Stimulated activated naive CD8-positive, alpha-beta T cell treated with anti-CD3 and anti-CD28 coated beads, Interleukin-15, amount 100 ng/mL, for 72 hours (primary cell): ENCODE results near the gene ALDOB.
"Not testable (repeated sequence)": the region's sequence is repeated elsewhere in the genome, so short reads cannot be mapped to it uniquely, and the experiment has no call there.

Experiments
- ATAC-seq: fragments of 150-1000 bp; cut with Tn5 transposase; 2 replicates; pipeline ENCODE4 v1.10.0; 2021; ENCODE audit warnings: mild to moderate bottlenecking, moderate library complexity
- DNase-seq, 2 donors: peaks; one replicate each; pipeline ENCODE4 v3.0.0; 2021 to 2022
- H3K27ac Mint-ChIP-seq, 2 donors: one replicate each; pipeline ENCODE4 v1.8.0; 2022; ENCODE audit warnings: mild to moderate bottlenecking in 2 of 2, mixed read lengths in 2 of 2, moderate library complexity in 2 of 2
- H3K27me3 Mint-ChIP-seq: one replicate; pipeline ENCODE4 v1.8.0; 2022; ENCODE audit warnings: mixed read lengths
- H3K4me1 Mint-ChIP-seq: one replicate; pipeline ENCODE4 v1.8.0; 2022; ENCODE audit warnings: mild to moderate bottlenecking, mixed read lengths
- H3K4me3 Mint-ChIP-seq, 2 donors: one replicate each; pipeline ENCODE4 v1.8.0; 2022; ENCODE audit warnings: mild to moderate bottlenecking in 2 of 2, mixed read lengths in 2 of 2, moderate library complexity in 1 of 2
- H3K9me3 Mint-ChIP-seq, 2 donors: one replicate each; pipeline ENCODE4 v1.8.0; 2022; ENCODE audit warnings: mixed read lengths in 2 of 2

Gene ALDOB

GRCh38 chr9:101387871-101388506 lies 47.6 kb downstream of the ALDOB start:
- H3K4me3 Mint-ChIP-seq: no peak overlapping the region
- DNase-seq (no peak), ATAC-seq (peak; percentile 78)
- peaks cover 18 to 19% of the 10 kb centered on the region in 2 donors for H3K9me3 Mint-ChIP-seq
- H3K4me1 Mint-ChIP-seq: peaks cover 22% of the 10 kb centered on the region
- H3K27ac Mint-ChIP-seq: no peak overlapping the region
- no peaks in the 10 kb centered on the region for H3K27me3 Mint-ChIP-seq

DNA sequence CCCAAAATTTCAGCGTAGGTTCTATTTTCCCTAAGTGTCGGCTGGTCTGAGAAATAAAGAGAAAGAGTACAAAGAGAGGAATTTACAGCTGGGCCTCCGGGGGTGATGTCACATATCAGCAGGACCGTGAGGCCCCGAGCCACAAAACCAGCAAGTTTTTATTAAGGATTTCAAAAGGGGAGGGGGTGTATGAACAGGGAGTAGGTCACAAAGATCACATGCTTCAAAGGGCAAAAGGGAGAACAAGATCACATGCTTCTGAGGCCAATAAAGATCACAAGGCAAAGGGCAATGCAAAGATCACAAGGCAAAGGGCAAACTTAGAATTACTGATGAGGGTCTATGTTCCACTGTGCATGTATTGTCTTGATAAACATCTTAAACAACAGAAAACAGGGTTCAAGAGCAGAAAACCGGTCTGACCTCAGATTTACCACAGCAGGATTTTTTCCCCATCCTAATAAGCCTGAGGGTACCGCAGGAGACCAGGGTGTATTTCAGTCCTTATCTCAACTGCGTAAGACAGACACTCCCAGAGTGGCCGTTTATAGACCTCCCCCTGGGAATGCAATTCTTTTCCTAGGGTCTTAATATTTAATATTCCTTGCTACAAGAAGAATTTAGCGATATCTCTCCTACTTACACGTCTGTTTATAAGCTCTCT lies 50.6 kb downstream of the ALDOB start, which contains the start of gene BAAT:
Gene BAAT, minus strand, starts transcription at position 134 of the 664 bp plus-strand sequence. CDS start 13,602 bp downstream, outside the sequence.
- not testable (repeated sequence) for ATAC-seq, H3K27ac Mint-ChIP-seq, DNase-seq, H3K27me3 Mint-ChIP-seq, H3K4me1 Mint-ChIP-seq, H3K4me3 Mint-ChIP-seq, H3K9me3 Mint-ChIP-seq

GRCh38 chr9:101383361-101383760 lies 52.2 kb downstream of the ALDOB start:
- Mint-ChIP-seq H3K4me1 (peaks cover 6% of the 10 kb centered on the region), H3K4me3 (no peak overlapping the region), H3K9me3 (peaks cover 6 to 9% of the 10 kb centered on the region in 2 donors), H3K27ac (no peak overlapping the region), H3K27me3 (no peaks in the 10 kb centered on the region)
- ATAC-seq (no peak), DNase-seq (no peak)

GRCh38 chr9:101381833-101382342 lies 53.7 kb downstream of the ALDOB start:
- ATAC-seq: no peak
- Mint-ChIP-seq H3K4me3 (no peak overlapping the region), H3K27ac (no peak overlapping the region), H3K27me3 (no peaks in the 10 kb centered on the region), H3K4me1 (no peaks in the 10 kb centered on the region), H3K9me3 (peaks cover 6 to 17% of the 10 kb centered on the region in 2 donors)
- DNase-seq: no peak

GRCh38 chr9:101381118-101381517 lies 54.5 kb downstream of the ALDOB start:
- Mint-ChIP-seq H3K27ac (no peak overlapping the region), H3K9me3 (peaks cover 6 to 17% of the 10 kb centered on the region in 2 donors), H3K4me1 (no peaks in the 10 kb centered on the region), H3K4me3 (no peak overlapping the region), H3K27me3 (no peaks in the 10 kb centered on the region)
- ATAC-seq: no peak
- no peak for DNase-seq

GRCh38 chr9:101380295-101380694 lies 55.3 kb downstream of the ALDOB start:
- Mint-ChIP-seq H3K9me3 (peaks cover 6 to 17% of the 10 kb centered on the region in 2 donors), H3K27ac (no peak overlapping the region), H3K4me3 (no peak overlapping the region), H3K4me1 (no peaks in the 10 kb centered on the region), H3K27me3 (no peaks in the 10 kb centered on the region)
- no peak for ATAC-seq
- no peak for DNase-seq

DNA sequence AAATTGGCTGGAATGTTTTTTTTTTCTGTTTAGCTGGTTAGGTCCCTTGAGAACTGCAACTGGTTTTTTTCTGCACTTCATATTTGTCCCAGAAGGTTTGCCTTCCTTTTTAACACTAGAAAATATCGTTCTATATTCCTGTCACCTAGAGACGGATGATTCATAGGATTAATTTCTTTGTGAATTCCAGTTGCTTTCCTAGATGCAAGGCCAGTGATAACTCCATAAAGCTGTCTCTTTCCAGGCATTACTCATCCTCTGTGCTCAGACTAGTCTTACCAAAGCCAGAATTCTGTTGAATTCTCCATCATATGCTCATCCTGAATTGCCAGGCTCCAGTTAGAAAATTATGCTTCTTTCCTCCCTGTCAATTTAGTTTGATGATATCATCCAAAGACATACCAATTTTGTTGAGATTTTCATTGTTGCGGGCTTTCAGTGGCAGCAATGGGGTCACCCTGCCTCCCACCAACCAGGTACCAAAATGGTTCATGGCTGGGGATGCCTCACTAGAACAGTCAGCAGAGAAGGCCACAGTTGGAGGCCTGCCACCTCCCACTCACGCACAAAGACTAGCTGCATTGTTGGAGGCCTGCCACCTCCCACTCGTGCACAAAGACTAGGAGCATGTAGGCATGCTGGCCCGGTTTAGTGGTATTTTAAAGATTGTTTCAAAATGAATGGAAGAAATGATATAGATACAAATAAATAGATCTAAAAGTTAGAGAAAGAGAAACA lies 59.3 kb downstream of the ALDOB start:
- Mint-ChIP-seq H3K4me3 (no peak overlapping the region), H3K4me1 (no peaks in the 10 kb centered on the region), H3K27ac (no peak overlapping the region), H3K9me3 (peaks cover 0 to 8% of the 10 kb centered on the region in 2 donors), H3K27me3 (no peaks in the 10 kb centered on the region)
- no peak for DNase-seq
- no peak for ATAC-seq

DNA sequence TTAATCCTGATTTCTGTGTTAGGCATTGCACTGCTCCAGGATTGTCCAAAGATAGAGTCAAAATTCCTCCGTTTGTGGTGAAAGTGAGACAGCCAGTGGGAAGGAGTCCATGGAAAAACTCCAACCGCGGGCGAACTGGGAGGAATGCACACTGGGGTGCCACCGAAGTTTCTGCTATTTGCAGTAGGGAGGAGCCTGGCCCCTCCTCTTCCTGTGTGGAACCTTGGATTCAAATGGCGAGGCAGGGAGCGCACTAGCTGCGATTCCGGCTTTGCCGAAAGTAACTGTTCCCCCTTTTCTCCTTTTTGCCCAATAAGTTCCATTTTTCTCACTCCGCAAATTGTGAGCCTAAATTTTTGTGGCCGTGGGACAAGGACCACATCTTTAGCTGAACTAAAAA lies 60.0 kb downstream of the ALDOB start:
- Mint-ChIP-seq H3K4me3 (no peak overlapping the region), H3K9me3 (peaks cover 0 to 8% of the 10 kb centered on the region in 2 donors), H3K27ac (no peak overlapping the region), H3K4me1 (no peaks in the 10 kb centered on the region), H3K27me3 (no peaks in the 10 kb centered on the region)
- no peak for DNase-seq
- ATAC-seq: no peak

GRCh38 chr9:101372327-101373118 lies 63.1 kb downstream of the ALDOB start:
- DNase-seq: no peak
- Mint-ChIP-seq H3K27ac (no peak overlapping the region), H3K4me1 (no peaks in the 10 kb centered on the region), H3K27me3 (no peaks in the 10 kb centered on the region), H3K4me3 (no peak overlapping the region), H3K9me3 (peaks cover 0 to 1% of the 10 kb centered on the region in 2 donors)
- ATAC-seq: no peak

GRCh38 chr9:101371813-101372212 lies 63.8 kb downstream of the ALDOB start:
- Mint-ChIP-seq H3K4me3 (no peak overlapping the region), H3K9me3 (no peaks in the 10 kb centered on the region), H3K4me1 (no peaks in the 10 kb centered on the region), H3K27ac (no peak overlapping the region), H3K27me3 (no peaks in the 10 kb centered on the region)
- no peak for DNase-seq
- ATAC-seq: no peak
